Measurements from ENCODE around the gene LRRC27. TPM values are rescaled to one million over a fixed set of nuclear protein-coding genes. Genes with fewer than 3 reads are reported as not detected.

Gene LRRC27
- total and polyA plus RNA-seq, 2 of the 4 experiments (the other 2 are of a cell fraction) = 3.8 to 5.3 TPM

GRCh38 chr10:132421847-132422751 is 90.1 kb downstream of the LRRC27 start:
- Histone ChIP-seq H2AFZ (replicated peaks; ENCODE audit: low read length, poor library complexity) (peak overlapping the region; percentile 90), H3K4ac (ENCODE audit: low read depth, low read length) (peak overlapping the region; percentile 89), H4K5ac (ENCODE audit: low read depth, low read length) (peak overlapping the region; percentile 57), H3K27ac (ENCODE audit: insufficient read depth, low read length) (peak overlapping the region; percentile 56; the same call in 1 of the 2 replicates), H3K9ac (ENCODE audit: low read depth, low read length) (peak overlapping the region; percentile 70), H3K23ac (ENCODE audit: low read depth, low read length) (no peak overlapping the region), H2BK20ac (ENCODE audit: low read depth, low read length) (no peak overlapping the region; the same call in 1 of the 2 replicates), H3K18ac (ENCODE audit: low read depth, low read length) (no peak overlapping the region), H3K79me1 (ENCODE audit: low read depth in 1 of 2, low read length in 2 of 2) (peaks cover 0 to 5% of the 10 kb centered on the region in 2 experiments; a peak in 1 of 4 replicates), H2AK5ac (ENCODE audit: low read depth, low read length) (peak overlapping the region; percentile 59; the same call in 1 of the 2 replicates), H2BK5ac (ENCODE audit: low read depth, low read length, poor library complexity, severe bottlenecking) (no peak overlapping the region), H3K36me3 (ENCODE audit: control insufficient read depth, insufficient read depth, low read length) (no peaks in the 10 kb centered on the region), H4K91ac (ENCODE audit: insufficient read depth, low read depth, low read length) (peak overlapping the region; percentile 15), H3K14ac (replicated peaks; ENCODE audit: low read depth, low read length) (peak overlapping the region; percentile 55; the same call in 1 of the 2 replicates), H3K27me3 (ENCODE audit: control insufficient read depth, insufficient read depth, low read length) (no peaks in the 10 kb centered on the region), H3K4me1 (ENCODE audit: control insufficient read depth, insufficient read depth, low read length) (peaks cover 9% of the 10 kb centered on the region), H2BK15ac (ENCODE audit: low read depth, low read length) (no peak overlapping the region; the same call in 2 of the 3 replicates), H3K4me2 (ENCODE audit: low read depth, low read length) (no peak overlapping the region), H4K8ac (ENCODE audit: low read depth in 2 of 2, low read length in 2 of 2) (peak overlapping the region in 1 of 2 experiments; percentile 80; a peak in 1 of 4 replicates), H3K9me3 (ENCODE audit: control insufficient read depth, insufficient read depth, low read length) (no peaks in the 10 kb centered on the region), H2BK120ac (ENCODE audit: low read depth, low read length) (peak overlapping the region; percentile 37), H4K20me1 (ENCODE audit: insufficient read depth, low read length) (no peaks in the 10 kb centered on the region; the same call in 1 of the 2 replicates), H2AK9ac (replicated peaks; ENCODE audit: low read depth, low read length, poor library complexity) (peak overlapping the region; percentile 77), H3K9me1 (ENCODE audit: insufficient read depth, low read length) (peaks cover 4% of the 10 kb centered on the region; the same call in 1 of the 2 replicates), H3K56ac (ENCODE audit: extremely low read depth, insufficient read depth, low read length) (peak overlapping the region; percentile 3; the same call in 1 of the 2 replicates), H3K4me3 (ENCODE audit: insufficient read depth, low read depth, low read length) (no peak overlapping the region)
- intact Hi-C loops (cut with micrococcal nuclease) = no loop called here
- BruUV-seq (replicated peaks) = no TSS peak
- WGBS, 2 experiments (ENCODE audit: extremely low coverage in 2 of 2, insufficient read length in 1 of 2) = 93% methylated on average over 5 of the region's 30 CpGs; no CpG with 5 or more reads in 1 of the 2 experiments
- POLR2A ChIA-PET (ENCODE audit: unreplicated experiment) = interaction anchor here (0.6 kb wide), 1 partner anchor 9 kb away, joined by 3 read pairs; no protein-coding TSS in a partner anchor
- dilution Hi-C loops (cut with HindIII; ENCODE audit: low sequenced_read_pairs, unreplicated experiment) = no loop called here
- in situ Hi-C loops (cut with MboI; ENCODE audit: low sequenced_read_pairs) = no loop called here
- DNase-seq (no peak), ATAC-seq (ENCODE audit: low read depth) (no peak)
- TF ChIP-seq FOS (IDR thresholded peaks at IDR 0.05; ENCODE audit: low read depth, low read length) (no peak), MAFK (IDR thresholded peaks at IDR 0.05; ENCODE audit: low read depth, low read length) (no peak), BHLHE40 (IDR thresholded peaks at IDR 0.05; ENCODE audit: low read depth, low read length) (no peak), RCOR1 (IDR thresholded peaks at IDR 0.05; ENCODE audit: insufficient replicate concordance, low read length) (no peak), SMC3 (IDR thresholded peaks at IDR 0.05; ENCODE audit: low read depth, low read length) (no peak), POLR2A (IDR thresholded peaks at IDR 0.05; ENCODE audit: low read depth, low read length) (no peak), RAD21 (IDR thresholded peaks at IDR 0.05; ENCODE audit: low read length) (no peak), CEBPB (IDR thresholded peaks at IDR 0.05; ENCODE audit: low read depth, low read length) (no peak), USF2 (IDR thresholded peaks at IDR 0.05; ENCODE audit: low read depth, low read length) (no peak), MAZ (IDR thresholded peaks at IDR 0.05; ENCODE audit: borderline replicate concordance, low read depth, low read length) (no peak)
- CTCF ChIA-PET = no interaction called here
